ENCODE data around the gene SUSD2.
"Not testable (repeated sequence)": the region's sequence is repeated elsewhere in the genome, so short reads cannot be mapped to it uniquely, and the experiment has no call there.

SUSD2 gene

GRCh38 chr22:24181088-24181995 lies at the start of gene SUSD2:
TSS of gene SUSD2 (plus strand) at chr22:24181487. CDS start at chr22:24181520, 33 bp downstream.
- DNase-seq (ENCODE audit: low spot score): no peak

GRCh38 chr22:24133187-24133965 lies 47.9 kb upstream of the SUSD2 start:
- DNase-seq (ENCODE audit: low spot score): no peak

GRCh38 chr22:24134090-24134846 lies 47.0 kb upstream of the SUSD2 start:
- no peak for DNase-seq (ENCODE audit: low spot score)

- not testable (repeated sequence) for DNase-seq (ENCODE audit: low spot score)
These were observed 44.8 kb upstream of the SUSD2 start for GRCh38 chr22:24136533-24136932.

- DNase-seq (ENCODE audit: low spot score): peak; percentile 81
These were observed 43.7 kb upstream of the SUSD2 start for GRCh38 chr22:24137595-24137994.

- DNase-seq (ENCODE audit: low spot score): no peak
These were observed 42.5 kb upstream of the SUSD2 start for GRCh38 chr22:24138649-24139420.

GRCh38 chr22:24140357-24140756 lies 40.9 kb upstream of the SUSD2 start:
- DNase-seq (ENCODE audit: low spot score): no peak

- DNase-seq (ENCODE audit: low spot score): peak; percentile 34
These were observed 39.7 kb upstream of the SUSD2 start for GRCh38 chr22:24141586-24141985.

GRCh38 chr22:24142241-24142640 lies 39.0 kb upstream of the SUSD2 start:
- no peak for DNase-seq (ENCODE audit: low spot score)

- DNase-seq (ENCODE audit: low spot score): no peak
These were observed 38.5 kb upstream of the SUSD2 start for GRCh38 chr22:24142831-24143230.

- no peak for DNase-seq (ENCODE audit: low spot score)
These were observed 37.1 kb upstream of the SUSD2 start for GRCh38 chr22:24144056-24144777.

GRCh38 chr22:24144778-24145085 lies 36.6 kb upstream of the SUSD2 start:
- no peak for DNase-seq (ENCODE audit: low spot score)

- DNase-seq (ENCODE audit: low spot score): no peak
These were observed 35.7 kb upstream of the SUSD2 start for GRCh38 chr22:24145446-24146193.

- DNase-seq (ENCODE audit: low spot score): peak; percentile 72
These were observed 35.1 kb upstream of the SUSD2 start for GRCh38 chr22:24146194-24146616.

GRCh38 chr22:24146791-24147353 lies 34.4 kb upstream of the SUSD2 start:
- peak; percentile 79 for DNase-seq (ENCODE audit: low spot score)

- no peak for DNase-seq (ENCODE audit: low spot score)
These were observed 33.6 kb upstream of the SUSD2 start for GRCh38 chr22:24147666-24148065.

- peak; percentile 31 for DNase-seq (ENCODE audit: low spot score)
These were observed 32.8 kb upstream of the SUSD2 start for GRCh38 chr22:24148266-24149197.

GRCh38 chr22:24149198-24149590 lies 32.1 kb upstream of the SUSD2 start:
- DNase-seq (ENCODE audit: low spot score): no peak

- no peak for DNase-seq (ENCODE audit: low spot score)
These were observed 27.9 kb upstream of the SUSD2 start for GRCh38 chr22:24153353-24153752.

Measured in GM03348 (cell line).